ENCODE results near the gene HNF1B. TPM values are rescaled to one million over a fixed set of nuclear protein-coding genes. Genes with fewer than 3 reads are reported as not detected.

The HNF1B gene
- total RNA-seq, 2 experiments from 2014 or later, result not detected

- Mint-ChIP-seq H3K4me3 (peak within 1 kb of the TSS; percentile 97), H3K9me3 (no peaks in the 10 kb centered on the region), H3K36me3 (ENCODE audit: low read depth) (peaks cover 45% of the 10 kb centered on the region), H3K27me3 (peaks cover 41% of the 10 kb centered on the region), H3K4me1 (ENCODE audit: low read depth) (peaks cover 40% of the 10 kb centered on the region), H3K27ac (peak within 1 kb of the TSS; percentile 92)
- no peak for TF ChIP-seq CTCF (IDR thresholded peaks at IDR 0.05)
- Histone ChIP-seq H3K27ac (ENCODE audit: low read depth in 1 of 2, low read length in 2 of 2) (peak within 1 kb of the TSS; percentile 61 to 66), H3K9me3 (ENCODE audit: control insufficient read depth in 1 of 2, insufficient read depth in 1 of 2, low read length in 2 of 2) (no peaks in the 10 kb centered on the region), H3K4me3 (ENCODE audit: low read length) (peak within 1 kb of the TSS; percentile 74), H3K36me3 (ENCODE audit: insufficient read depth, low read length) (peaks cover 15% of the 10 kb centered on the region), H3K27me3 (ENCODE audit: control insufficient read depth in 1 of 2, insufficient read depth in 2 of 2, low read length in 2 of 2) (peaks cover 16% of the 10 kb centered on the region in 2 experiments), H3K4me1 (ENCODE audit: insufficient read depth, low read length) (peaks cover 14% of the 10 kb centered on the region)
- ChIA-PET CTCF (no interaction called here), POLR2A (interaction anchor here (0.8 to 2.4 kb wide), 2 partner anchors 16 to 34 kb away, joined by 3 to 10 read pairs; partner anchors contain the start of gene SYNRG)
- peak; percentile 79 to 96 (median 86) for DNase-seq
- peak; percentile 100 for ATAC-seq (ENCODE audit: poor library complexity)
- intact Hi-C loops (cut with DNase I, micrococcal nuclease), result loop anchor here in 1 of 2 experiments (2.0 to 5.0 kb wide), 3 partner anchors 32 to 286 kb away; no protein-coding TSS in a partner anchor
These were observed 101.6 kb downstream of the HNF1B start, which contains the start of gene DDX52 for GRCh38 chr17:37643118-37643766. Gene DDX52 (minus strand): TSS chr17:37643446. CDS start chr17:37643420, 26 bp downstream.

GRCh38 chr17:37642681-37643080, 102.2 kb downstream of the HNF1B start:
- TF ChIP-seq CTCF (IDR thresholded peaks at IDR 0.05), result no peak
- Mint-ChIP-seq H3K4me1 (ENCODE audit: low read depth) (peaks cover 43% of the 10 kb centered on the region), H3K36me3 (ENCODE audit: low read depth) (peaks cover 51% of the 10 kb centered on the region), H3K4me3 (peak overlapping the region; percentile 97), H3K27me3 (peaks cover 36% of the 10 kb centered on the region), H3K27ac (peak overlapping the region; percentile 92), H3K9me3 (no peaks in the 10 kb centered on the region)
- H3K4me3 ChIP-seq (ENCODE audit: low read length), result peak overlapping the region; percentile 74
- ChIA-PET POLR2A (interaction anchor here (0.8 kb wide), 1 partner anchor 15 kb away, joined by 3 read pairs; no protein-coding TSS in a partner anchor), CTCF (no interaction called here)
- DNase-seq (peak in 3 of 14 experiments; percentile 14 to 19 (median 17)), ATAC-seq (ENCODE audit: poor library complexity) (peak; percentile 22)
- H3K27ac ChIP-seq (ENCODE audit: low read depth in 1 of 2, low read length in 2 of 2), result peak overlapping the region; percentile 61 to 66
- peaks cover 20% of the 10 kb centered on the region for H3K36me3 ChIP-seq (ENCODE audit: insufficient read depth, low read length)
- H3K27me3 ChIP-seq (ENCODE audit: control insufficient read depth in 1 of 2, insufficient read depth in 2 of 2, low read length in 2 of 2), result peaks cover 11 to 13% of the 10 kb centered on the region in 2 experiments
- intact Hi-C loops (cut with DNase I, micrococcal nuclease), result loop anchor here in 1 of 2 experiments (2.0 to 5.0 kb wide), 3 partner anchors 32 to 285 kb away; no protein-coding TSS in a partner anchor
- peaks cover 14% of the 10 kb centered on the region for H3K4me1 ChIP-seq (ENCODE audit: insufficient read depth, low read length)
- H3K9me3 ChIP-seq (ENCODE audit: control insufficient read depth in 1 of 2, insufficient read depth in 1 of 2, low read length in 2 of 2), result no peaks in the 10 kb centered on the region

- H3K27ac Mint-ChIP-seq, result no peak overlapping the region
- ATAC-seq (ENCODE audit: poor library complexity) (no peak), DNase-seq (no peak)
- ChIA-PET CTCF (no interaction called here), POLR2A (interaction anchor here (1.2 kb wide), 1 partner anchor 30 kb away, joined by 3 read pairs; no protein-coding TSS in a partner anchor)
- peaks cover 13% of the 10 kb centered on the region for H3K27me3 Mint-ChIP-seq
- peaks cover 14% of the 10 kb centered on the region for H3K4me1 ChIP-seq (ENCODE audit: insufficient read depth, low read length)
- H3K4me1 Mint-ChIP-seq (ENCODE audit: low read depth), result peaks cover 47% of the 10 kb centered on the region
- peak overlapping the region; percentile 59 for H3K4me3 Mint-ChIP-seq
- no peaks in the 10 kb centered on the region for H3K9me3 ChIP-seq (ENCODE audit: control insufficient read depth in 1 of 2, insufficient read depth in 1 of 2, low read length in 2 of 2)
- peaks cover 39% of the 10 kb centered on the region for H3K36me3 ChIP-seq (ENCODE audit: insufficient read depth, low read length)
- peaks cover 75% of the 10 kb centered on the region for H3K36me3 Mint-ChIP-seq (ENCODE audit: low read depth)
- peaks cover 0 to 7% of the 10 kb centered on the region in 2 experiments for H3K27me3 ChIP-seq (ENCODE audit: control insufficient read depth in 1 of 2, insufficient read depth in 2 of 2, low read length in 2 of 2)
- H3K27ac ChIP-seq (ENCODE audit: low read depth in 1 of 2, low read length in 2 of 2), result no peak overlapping the region
- H3K9me3 Mint-ChIP-seq, result no peaks in the 10 kb centered on the region
- no peak overlapping the region for H3K4me3 ChIP-seq (ENCODE audit: low read length)
- no peak for TF ChIP-seq CTCF (IDR thresholded peaks at IDR 0.05)
- intact Hi-C loops (cut with DNase I, micrococcal nuclease), result loop anchor here in 1 of 2 experiments (5.0 kb wide), 2 partner anchors 148 to 283 kb away; no protein-coding TSS in a partner anchor
These were observed 104.8 kb downstream of the HNF1B start for GRCh38 chr17:37640015-37640414.
